Body of pancreas (tissue), 4 donors: ENCODE results near the gene INHBC. TPM values are rescaled to one million over a fixed set of nuclear protein-coding genes. Genes with fewer than 3 reads are reported as not detected.

Source experiments
- ATAC-seq: fragments of 150-250 bp; one replicate; pipeline ENCODE4 v1.9.1; 2016
- DNase-seq, 4 donors: peaks; one replicate each; pipeline ENCODE4 v3.0.0-alpha.2; 2019
- H3K27ac ChIP-seq, 4 donors: fragments of 200-600 bp; sonication (generic); 1 replicate in 3 of 4; 2 replicates in 1 of 4; pipeline versions ENCODE4 v1.5.1 to v1.6.1; 2016 to 2019; ENCODE audit warnings: mild to moderate bottlenecking in 1 of 4, mixed read lengths in 1 of 4, moderate library complexity in 1 of 4
- H3K27me3 ChIP-seq, 2 donors: fragments of 200-600 bp; sonication (generic); one replicate each; pipeline ENCODE4 v1.6.0; 2016; ENCODE audit warnings: mild to moderate bottlenecking in 1 of 2
- H3K36me3 ChIP-seq, 2 donors: fragments of 200-600 bp; sonication (generic); replicated peaks in 1 of 2; 2 replicates each; pipeline ENCODE4 v1.5.1; 2016; ENCODE audit warnings: low read depth in 2 of 2; ENCODE audit not compliant: insufficient read depth in 1 of 2
- H3K4me1 ChIP-seq: fragments of 200-600 bp; sonication (generic); one replicate; pipeline ENCODE4 v1.6.0; 2016
- H3K4me3 ChIP-seq, 2 donors: fragments of 200-600 bp; sonication (generic); 1 replicate in 1 of 2; 2 replicates in 1 of 2; pipeline ENCODE4 v1.5.1; 2016 to 2019
- H3K9me3 ChIP-seq, 3 donors: fragments of 200-600 bp; sonication (generic); 1 replicate in 2 of 3; 2 replicates in 1 of 3; pipeline ENCODE4 v1.5.1; 2016
- POLR2A ChIP-seq, 3 donors: fragments of 450-650 bp; IDR thresholded peaks; one replicate each; pipeline ENCODE4 v1.6.1; 2016; ENCODE audit warnings: antibody characterized with exemption in 3 of 3, mild to moderate bottlenecking in 2 of 3
- WGBS, 2 donors: methylation state at CpG; one replicate each; pipeline ENCODE4 v1.1.5; 2017; 5-methylcytosine and 5-hydroxymethylcytosine counted together
- intact Hi-C: fragments of 100-400 bp; cut with DNase I; formaldehyde crosslinking; loops from one replicate; pipeline ENCODE4 v1.15.1; 2023
- total RNA-seq, 2 donors: library from RNA; depleted of rRNA; stranded (reverse); fragments of >200 nt; gene quantifications; one replicate each; pipeline ENCODE4 v1.1.0, GENCODE V29; 2016
- TF ChIP-seq, protein P1 (sequence below), 7 experiments: fragments of 450-650 bp in 4 of 7; fragments of 200-600 bp in 3 of 7; sonication (generic) in 3 of 7; IDR thresholded peaks; one replicate each; pipeline ENCODE4 v1.5.1; 2016 to 2019; ENCODE audit warnings: antibody characterized with exemption in 7 of 7

Gene INHBC
- total RNA-seq, 2 donors from 2014 or later = not detected

DNA sequence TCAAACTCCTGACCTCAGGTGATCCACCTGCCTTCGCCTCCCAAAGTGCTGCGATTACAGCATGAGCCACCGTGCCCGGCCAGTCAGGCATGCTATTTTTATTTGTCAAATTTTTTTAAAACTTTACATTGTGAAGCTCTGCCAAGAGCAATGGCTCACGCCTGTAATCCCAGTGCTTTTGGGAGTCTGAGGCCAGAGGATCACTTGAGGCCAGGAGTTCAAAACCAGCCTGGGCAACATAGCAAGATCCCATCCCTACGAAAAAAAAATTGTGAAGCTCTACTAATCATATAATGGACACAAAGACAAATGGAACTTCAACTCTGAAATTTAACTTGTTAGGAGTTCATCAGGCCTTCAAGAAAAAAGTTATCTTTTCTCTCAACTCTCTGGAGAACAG, 5.6 kb upstream of the INHBC start:
- 58 to 80% methylated on average over 6 of the region's 6 CpGs for WGBS, 2 donors
- no peak overlapping the region for H3K4me3 ChIP-seq
- no peaks in the 10 kb centered on the region for H3K36me3 ChIP-seq
- intact Hi-C loops = no loop called here
- peak overlapping the region in 2 of 4 donors; percentile 86 to 92 for H3K27ac ChIP-seq
- DNase-seq (no peak), ATAC-seq (no peak)
- no peak for TF ChIP-seq POLR2A (IDR thresholded peaks at IDR 0.05)
- TF ChIP-seq, protein P1, sequence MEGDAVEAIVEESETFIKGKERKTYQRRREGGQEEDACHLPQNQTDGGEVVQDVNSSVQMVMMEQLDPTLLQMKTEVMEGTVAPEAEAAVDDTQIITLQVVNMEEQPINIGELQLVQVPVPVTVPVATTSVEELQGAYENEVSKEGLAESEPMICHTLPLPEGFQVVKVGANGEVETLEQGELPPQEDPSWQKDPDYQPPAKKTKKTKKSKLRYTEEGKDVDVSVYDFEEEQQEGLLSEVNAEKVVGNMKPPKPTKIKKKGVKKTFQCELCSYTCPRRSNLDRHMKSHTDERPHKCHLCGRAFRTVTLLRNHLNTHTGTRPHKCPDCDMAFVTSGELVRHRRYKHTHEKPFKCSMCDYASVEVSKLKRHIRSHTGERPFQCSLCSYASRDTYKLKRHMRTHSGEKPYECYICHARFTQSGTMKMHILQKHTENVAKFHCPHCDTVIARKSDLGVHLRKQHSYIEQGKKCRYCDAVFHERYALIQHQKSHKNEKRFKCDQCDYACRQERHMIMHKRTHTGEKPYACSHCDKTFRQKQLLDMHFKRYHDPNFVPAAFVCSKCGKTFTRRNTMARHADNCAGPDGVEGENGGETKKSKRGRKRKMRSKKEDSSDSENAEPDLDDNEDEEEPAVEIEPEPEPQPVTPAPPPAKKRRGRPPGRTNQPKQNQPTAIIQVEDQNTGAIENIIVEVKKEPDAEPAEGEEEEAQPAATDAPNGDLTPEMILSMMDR (IDR thresholded peaks at IDR 0.05) = no peak
- H3K4me1 ChIP-seq = peaks cover 19% of the 10 kb centered on the region
- no peaks in the 10 kb centered on the region for H3K9me3 ChIP-seq
- no peaks in the 10 kb centered on the region for H3K27me3 ChIP-seq

DNA sequence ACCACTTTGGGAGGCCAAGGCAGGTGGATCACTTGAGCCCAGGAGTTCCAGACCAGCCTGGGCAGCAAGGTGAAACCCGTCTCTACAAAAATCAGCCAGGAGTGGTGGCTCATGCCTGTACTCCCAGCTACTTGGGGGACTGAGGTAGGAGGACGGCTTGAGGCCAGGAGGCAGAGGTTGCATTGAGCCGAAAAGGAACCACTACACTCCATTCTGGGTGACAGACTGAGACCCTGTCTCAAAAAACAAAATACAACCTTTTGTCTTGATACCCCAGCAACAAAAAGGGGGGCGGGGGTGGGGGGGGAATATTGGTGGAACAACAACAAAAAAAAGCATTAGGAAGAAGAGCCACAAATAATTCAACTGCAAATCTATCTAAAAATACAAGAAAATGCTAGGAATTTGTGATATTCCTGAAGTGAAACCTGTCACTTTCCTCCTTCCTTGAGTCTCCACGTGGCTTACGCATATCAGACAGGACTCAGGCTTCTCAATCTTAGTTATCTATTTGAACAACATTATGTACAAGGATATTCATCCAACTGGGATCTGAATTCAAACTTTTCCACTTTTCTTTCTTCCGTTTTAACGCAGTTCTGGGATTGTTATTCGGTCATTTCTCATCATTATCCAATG, 5.0 kb upstream of the INHBC start:
- Histone ChIP-seq H3K4me3 (peak overlapping the region; percentile 27 to 28), H3K36me3 (no peaks in the 10 kb centered on the region), H3K4me1 (peaks cover 22% of the 10 kb centered on the region), H3K9me3 (no peaks in the 10 kb centered on the region), H3K27ac (peak overlapping the region; percentile 86 to 95 (median 90)), H3K27me3 (no peaks in the 10 kb centered on the region)
- TF ChIP-seq POLR2A (IDR thresholded peaks at IDR 0.05) = no peak
- TF ChIP-seq, protein P1 (IDR thresholded peaks at IDR 0.05) = no peak
- intact Hi-C loops = no loop called here
- WGBS, 2 donors = 25 to 27% methylated on average over 8 to 9 of the region's 9 CpGs
- DNase-seq = no peak
- no peak for ATAC-seq

DNA sequence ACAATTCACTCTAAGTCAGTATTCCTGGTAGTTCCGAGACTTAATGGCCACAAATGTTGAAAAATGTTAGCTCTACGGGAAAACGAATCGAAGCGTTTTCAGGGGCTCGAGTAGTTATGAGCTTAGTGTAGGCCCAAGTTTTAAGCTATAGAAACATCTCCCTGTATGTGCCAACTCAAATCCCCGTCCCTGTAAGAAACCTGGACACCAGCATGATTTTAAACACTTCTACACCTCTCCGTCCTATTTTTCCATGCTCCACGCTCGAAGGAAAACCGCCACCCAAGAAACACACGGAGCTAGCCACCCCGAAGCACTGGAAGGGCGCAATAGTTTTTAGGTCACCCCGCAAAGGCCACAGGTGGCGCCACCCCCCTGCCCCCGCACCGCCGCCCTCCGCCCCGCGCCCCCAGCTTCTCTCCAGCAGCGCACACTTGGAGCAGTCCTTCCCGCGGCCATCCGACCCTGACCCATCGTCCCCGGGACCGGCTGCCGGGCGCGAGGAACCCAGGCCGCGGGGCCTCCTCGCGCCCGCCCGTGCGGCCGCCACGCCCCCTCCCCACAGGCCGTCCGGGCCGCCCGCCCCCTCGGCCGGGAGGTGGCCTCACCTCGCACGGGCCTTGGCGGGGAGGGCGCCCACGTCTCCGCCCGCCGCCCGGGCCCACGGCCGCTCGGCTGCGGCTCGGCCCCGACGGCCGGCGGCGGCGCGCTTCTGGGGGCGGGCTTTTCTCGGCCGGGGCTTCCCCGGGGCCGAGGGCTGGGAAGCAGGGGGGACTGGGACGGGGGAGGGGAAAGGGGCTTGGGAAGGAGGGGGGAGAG, 4.3 kb upstream of the INHBC start:
- Histone ChIP-seq H3K4me3 (peak overlapping the region; percentile 27 to 28), H3K27ac (peak overlapping the region; percentile 86 to 95 (median 90)), H3K27me3 (no peaks in the 10 kb centered on the region), H3K9me3 (no peaks in the 10 kb centered on the region), H3K4me1 (peaks cover 24% of the 10 kb centered on the region), H3K36me3 (no peaks in the 10 kb centered on the region)
- ATAC-seq (peak; percentile 73), DNase-seq (peak in 2 of 4 donors; percentile 49 to 63)
- 0 to 1% methylated on average over 20 to 43 of the region's 74 CpGs for WGBS, 2 donors
- intact Hi-C loops = no loop called here
- TF ChIP-seq, protein P1 (IDR thresholded peaks at IDR 0.05) = peak in 1 of 7 experiments; percentile 8
- TF ChIP-seq POLR2A (IDR thresholded peaks at IDR 0.05) = no peak

DNA sequence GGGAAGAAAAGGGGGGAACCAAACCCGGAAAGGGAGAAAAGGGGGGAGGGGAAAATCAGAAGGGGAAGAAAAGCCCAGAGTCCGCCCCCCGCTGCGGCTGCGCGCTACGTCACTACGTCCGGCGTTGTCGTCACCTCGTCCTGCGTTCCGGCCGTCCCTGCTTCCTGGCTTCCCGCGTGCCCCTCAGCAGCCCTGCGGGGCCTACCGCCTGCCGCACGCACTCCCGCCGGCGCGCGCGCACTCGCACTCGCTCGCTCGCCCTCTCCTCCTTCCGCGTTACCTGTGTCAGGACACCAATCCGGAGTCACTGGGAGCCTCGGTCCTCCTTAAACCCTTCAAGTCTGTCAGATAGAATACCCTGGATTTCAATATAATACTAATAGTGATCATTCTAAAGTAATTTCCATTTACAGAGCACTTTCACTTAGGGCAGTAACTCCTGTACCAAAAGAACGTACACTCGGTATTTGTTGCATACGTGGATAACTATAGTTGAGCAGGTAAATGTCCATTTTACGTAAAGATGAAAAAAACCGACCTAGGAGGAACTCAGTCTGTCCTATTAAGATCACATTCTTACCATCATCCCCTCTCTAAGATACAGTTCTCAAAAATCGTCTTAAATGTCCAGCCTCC, 3.5 kb upstream of the INHBC start, which contains the start of gene R3HDM2:
TSS of gene R3HDM2 (minus strand) at position 113 of the 636 bp plus-strand sequence. CDS start 120,615 bp downstream, outside the sequence.
- H3K36me3 ChIP-seq = no peaks in the 10 kb centered on the region
- ATAC-seq = peak; percentile 98
- peak; percentile 96 to 98 (median 98) for DNase-seq
- no peaks in the 10 kb centered on the region for H3K9me3 ChIP-seq
- H3K4me3 ChIP-seq = peak within 1 kb of the TSS; percentile 27 to 28
- WGBS, 2 donors = 1% methylated on average over 39 to 40 of the region's 41 CpGs
- H3K27me3 ChIP-seq = no peaks in the 10 kb centered on the region
- TF ChIP-seq POLR2A (IDR thresholded peaks at IDR 0.05) = peak; percentile 92 to 97 (median 96)
- TF ChIP-seq, protein P1 (IDR thresholded peaks at IDR 0.05) = peak in 1 of 7 experiments; percentile 30
- intact Hi-C loops = no loop called here
- H3K27ac ChIP-seq = peak within 1 kb of the TSS; percentile 86 to 95 (median 90)
- H3K4me1 ChIP-seq = peaks cover 24% of the 10 kb centered on the region
